Measurements from ENCODE around the gene QRICH2.
A peak's percentile ranks its signal among the peaks of the same experiment; 100 is the strongest.
"Not testable (repeated sequence)": the region's sequence is repeated elsewhere in the genome, so short reads cannot be mapped to it uniquely, and the experiment has no call there.

QRICH2 gene

DNA sequence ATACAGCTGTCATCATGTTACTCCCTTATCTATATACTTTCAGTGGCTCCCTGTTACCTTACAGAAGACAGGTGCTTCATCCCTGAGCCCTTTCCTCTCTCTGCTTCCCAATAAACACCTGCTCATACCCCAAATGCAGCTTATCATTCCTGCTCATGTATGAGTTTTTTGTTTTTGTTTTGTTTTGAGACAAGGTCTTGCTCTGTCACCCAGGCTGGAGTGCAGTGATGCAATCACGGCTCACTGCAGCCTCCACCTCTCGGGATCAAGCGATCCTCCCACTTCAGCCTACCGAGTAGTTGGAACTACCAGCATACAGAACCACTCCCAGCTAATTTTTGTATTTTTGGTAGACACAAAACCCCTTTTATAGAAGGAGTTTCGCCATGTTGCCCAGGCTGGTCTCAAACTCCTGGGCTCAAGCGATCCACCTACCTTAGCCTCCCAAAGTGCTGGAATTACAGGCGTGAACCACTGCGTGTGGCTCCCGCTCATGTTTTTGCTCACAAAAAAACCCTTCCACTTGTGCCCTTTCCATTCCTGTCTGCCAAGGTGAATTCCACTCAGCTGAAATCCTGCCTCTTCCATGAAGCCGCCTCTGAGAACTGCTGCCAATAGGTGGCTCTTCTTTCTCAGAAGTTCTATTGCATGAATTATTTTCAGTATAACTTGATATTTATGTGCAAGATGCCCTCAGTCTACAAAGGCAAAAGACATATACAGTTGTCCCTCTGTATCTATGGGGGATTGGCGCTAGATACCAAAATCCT is 59.9 kb downstream of the QRICH2 start:
- no peak overlapping the region for H3K9ac ChIP-seq (ENCODE audit: low read depth, low read length)
- H3K4me3 ChIP-seq (ENCODE audit: low read length) = no peak overlapping the region
- H3K36me3 ChIP-seq (ENCODE audit: insufficient read depth, low read length) = no peaks in the 10 kb centered on the region
- H3K4me1 ChIP-seq (ENCODE audit: control insufficient read depth, insufficient read depth, low read length) = peaks cover 18% of the 10 kb centered on the region
- H3K9me3 ChIP-seq (replicated peaks; ENCODE audit: low read length) = no peaks in the 10 kb centered on the region
- peaks cover 23% of the 10 kb centered on the region for H3K27me3 ChIP-seq (ENCODE audit: control insufficient read depth, insufficient read depth, low read length)
- H3K4me2 ChIP-seq (ENCODE audit: low read length) = no peak overlapping the region

DNA sequence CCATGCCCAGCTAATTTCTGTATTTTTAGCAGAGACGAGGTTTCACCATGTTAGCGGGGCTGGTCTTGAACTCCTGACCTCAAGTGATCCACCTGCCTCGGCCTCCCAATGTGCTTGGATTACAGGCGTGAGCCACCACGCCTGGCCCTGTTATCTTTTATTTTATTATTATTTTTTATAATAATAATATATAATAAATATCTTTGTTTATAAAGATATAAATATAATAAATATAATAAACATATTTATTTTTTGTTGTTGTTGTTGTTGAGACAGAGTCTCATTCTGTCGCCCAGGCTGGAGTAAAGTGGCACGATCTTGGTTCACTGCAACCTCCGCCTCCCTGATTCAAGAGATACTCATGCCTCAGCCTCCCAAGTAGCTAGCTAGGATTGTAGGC is 60.8 kb downstream of the QRICH2 start:
- peaks cover 31% of the 10 kb centered on the region for H3K27me3 ChIP-seq (ENCODE audit: control insufficient read depth, insufficient read depth, low read length)
- H3K36me3 ChIP-seq (ENCODE audit: insufficient read depth, low read length) = no peaks in the 10 kb centered on the region
- no peak overlapping the region for H3K4me2 ChIP-seq (ENCODE audit: low read length)
- H3K9ac ChIP-seq (ENCODE audit: low read depth, low read length) = no peak overlapping the region
- H3K4me3 ChIP-seq (ENCODE audit: low read length) = no peak overlapping the region
- H3K4me1 ChIP-seq (ENCODE audit: control insufficient read depth, insufficient read depth, low read length) = peaks cover 9% of the 10 kb centered on the region
- no peaks in the 10 kb centered on the region for H3K9me3 ChIP-seq (replicated peaks; ENCODE audit: low read length)

DNA sequence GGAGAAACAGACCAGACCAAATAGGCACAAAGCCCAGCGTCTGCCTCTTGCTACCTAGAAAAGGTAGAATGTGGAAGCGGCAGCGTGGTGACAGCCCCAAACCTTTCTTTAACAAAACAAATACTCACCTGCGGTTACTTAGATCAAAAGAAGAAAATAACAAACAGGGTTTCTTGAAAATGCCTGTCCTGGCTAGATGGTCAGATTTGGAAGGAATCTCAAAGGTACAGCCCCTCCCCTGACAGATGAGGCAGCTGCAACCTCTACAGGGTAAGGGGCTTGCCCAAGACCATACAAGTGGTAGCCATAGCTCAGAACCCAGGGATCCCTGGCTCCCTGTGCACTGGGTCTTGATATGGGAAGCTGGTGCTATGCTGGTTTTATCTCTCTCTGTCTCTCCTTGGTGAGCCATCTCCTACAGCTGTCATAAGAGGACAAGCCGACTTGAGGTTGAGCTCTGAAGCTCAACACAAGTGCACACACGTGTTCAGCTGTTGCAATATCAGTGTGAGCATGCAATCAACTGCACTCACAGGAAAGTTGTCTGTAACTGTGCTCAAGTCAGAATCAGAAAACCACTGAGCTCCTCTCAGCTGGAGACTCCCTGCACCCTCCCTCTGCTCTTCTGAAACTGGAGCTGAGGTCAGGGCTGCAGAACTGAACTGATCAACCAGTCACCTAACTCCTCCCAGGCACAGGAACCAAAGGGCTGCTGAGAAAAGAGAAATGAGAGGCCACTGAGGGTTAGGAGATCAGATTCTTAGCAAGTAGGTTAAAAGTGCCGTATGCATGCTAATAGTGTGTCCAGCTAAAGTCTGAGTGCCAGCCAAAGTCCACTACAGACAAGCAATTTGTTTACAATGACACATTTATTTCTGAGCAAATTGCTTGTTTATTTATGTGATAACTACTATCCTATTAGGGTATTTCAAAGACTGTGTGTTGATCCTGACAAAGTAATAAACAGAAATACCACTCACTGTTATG is 61.7 kb downstream of the QRICH2 start:
- peaks cover 41% of the 10 kb centered on the region for H3K27me3 ChIP-seq (ENCODE audit: control insufficient read depth, insufficient read depth, low read length)
- no peak overlapping the region for H3K4me3 ChIP-seq (ENCODE audit: low read length)
- H3K9ac ChIP-seq (ENCODE audit: low read depth, low read length) = no peak overlapping the region
- no peak overlapping the region for H3K4me2 ChIP-seq (ENCODE audit: low read length)
- H3K4me1 ChIP-seq (ENCODE audit: control insufficient read depth, insufficient read depth, low read length) = peaks cover 2% of the 10 kb centered on the region
- no peaks in the 10 kb centered on the region for H3K9me3 ChIP-seq (replicated peaks; ENCODE audit: low read length)
- no peaks in the 10 kb centered on the region for H3K36me3 ChIP-seq (ENCODE audit: insufficient read depth, low read length)

DNA sequence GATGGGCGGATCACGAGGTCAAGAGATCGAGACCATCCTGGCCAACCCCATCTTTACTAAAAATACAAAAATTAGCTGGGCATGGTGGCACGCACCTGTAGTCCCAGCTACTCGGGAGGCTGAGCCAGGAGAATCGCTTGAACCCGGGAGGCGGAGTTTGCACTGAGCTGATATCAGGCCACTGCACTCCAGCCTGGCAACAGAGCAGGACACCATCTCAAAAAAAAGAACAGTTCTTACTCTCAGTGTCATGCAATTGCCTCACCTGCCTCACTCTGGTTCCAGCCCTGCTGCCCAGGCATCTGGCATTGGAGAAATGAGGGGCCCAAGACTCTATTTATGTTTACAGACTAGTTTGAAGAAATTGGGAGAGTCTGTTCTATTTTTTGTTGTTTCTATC is 63.4 kb downstream of the QRICH2 start:
- H3K4me3 ChIP-seq (ENCODE audit: low read length); H3K9ac ChIP-seq (ENCODE audit: low read depth, low read length); H3K9me3 ChIP-seq (replicated peaks; ENCODE audit: low read length); H3K36me3 ChIP-seq (ENCODE audit: insufficient read depth, low read length); H3K4me2 ChIP-seq (ENCODE audit: low read length): not testable (repeated sequence)
- peaks cover 11% of the 10 kb centered on the region for H3K4me1 ChIP-seq (ENCODE audit: control insufficient read depth, insufficient read depth, low read length)
- peaks cover 51% of the 10 kb centered on the region for H3K27me3 ChIP-seq (ENCODE audit: control insufficient read depth, insufficient read depth, low read length)

DNA sequence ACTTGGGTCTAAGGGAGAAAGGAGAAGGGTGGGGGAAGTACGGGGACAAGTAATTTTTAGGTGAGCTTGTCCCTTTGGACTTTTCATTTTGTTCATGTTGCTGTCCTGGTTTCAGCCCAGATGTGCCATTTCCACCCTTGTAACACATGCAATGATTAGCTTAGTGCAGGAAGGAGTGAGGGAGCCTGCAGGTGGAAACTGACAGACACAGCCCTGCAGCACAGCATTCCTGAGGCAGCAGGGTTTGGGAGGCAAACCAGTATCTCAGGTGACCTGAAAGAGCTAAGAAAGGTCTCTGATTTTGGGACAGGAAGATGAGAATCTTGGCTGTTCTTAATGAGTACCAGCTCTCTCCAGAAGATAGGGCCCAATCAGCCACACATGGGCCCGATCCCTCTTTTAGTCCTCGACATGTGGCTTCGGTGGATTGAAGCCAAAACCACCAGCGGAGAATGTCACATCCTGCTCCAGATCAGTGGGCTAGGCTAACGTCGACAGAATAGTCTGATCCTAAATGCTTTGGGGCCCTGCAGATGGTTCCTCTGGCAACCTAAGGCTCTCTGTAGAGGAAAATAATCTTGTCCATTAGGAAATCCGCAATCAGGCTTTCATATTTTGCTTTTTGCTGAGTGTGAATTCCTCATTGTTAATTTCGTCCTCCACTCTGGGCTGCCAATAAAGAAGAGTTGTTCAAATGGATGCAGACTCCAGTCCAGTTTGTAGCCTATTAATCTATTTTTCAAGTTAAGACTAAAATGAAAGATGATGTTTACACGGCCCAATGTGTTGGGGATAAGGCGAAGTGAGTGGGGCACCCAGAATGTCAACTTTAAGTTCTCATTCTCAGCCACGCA is 64.0 kb downstream of the QRICH2 start:
- H3K9me3 ChIP-seq (replicated peaks; ENCODE audit: low read length) = no peaks in the 10 kb centered on the region
- H3K4me2 ChIP-seq (ENCODE audit: low read length) = no peak overlapping the region
- H3K4me3 ChIP-seq (ENCODE audit: low read length) = no peak overlapping the region
- H3K4me1 ChIP-seq (ENCODE audit: control insufficient read depth, insufficient read depth, low read length) = peaks cover 12% of the 10 kb centered on the region
- H3K9ac ChIP-seq (ENCODE audit: low read depth, low read length) = no peak overlapping the region
- H3K27me3 ChIP-seq (ENCODE audit: control insufficient read depth, insufficient read depth, low read length) = peaks cover 57% of the 10 kb centered on the region
- H3K36me3 ChIP-seq (ENCODE audit: insufficient read depth, low read length) = no peaks in the 10 kb centered on the region

DNA sequence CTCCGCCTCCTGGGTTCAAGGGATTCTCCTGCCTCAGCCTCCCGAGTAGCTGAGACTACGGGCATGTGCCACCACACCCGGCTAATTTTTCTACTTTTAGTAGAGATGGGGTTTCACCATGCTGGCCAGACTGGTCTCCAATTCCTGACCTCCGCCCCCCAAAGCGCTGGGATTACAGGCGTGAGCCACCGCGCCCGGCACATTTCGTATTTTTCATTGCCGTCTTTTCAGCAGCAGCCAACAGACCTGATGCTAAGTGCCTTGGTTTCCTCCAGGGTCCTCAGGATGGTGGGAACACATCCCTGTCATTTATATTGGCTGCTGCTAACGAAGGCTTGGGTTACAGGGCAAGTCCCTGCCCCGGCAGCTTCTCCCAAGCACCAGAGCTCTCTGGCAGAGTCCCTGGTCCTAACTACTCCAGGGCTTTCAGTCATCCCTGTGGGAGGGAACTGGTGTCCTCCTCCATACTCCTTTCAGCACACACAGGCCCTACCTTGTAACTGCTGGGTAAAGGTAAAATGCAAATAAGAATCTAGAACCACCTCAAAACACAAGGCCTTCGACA is 66.3 kb downstream of the QRICH2 start:
- Histone ChIP-seq H3K27me3 (ENCODE audit: control insufficient read depth, insufficient read depth, low read length) (peaks cover 64% of the 10 kb centered on the region), H3K4me3 (ENCODE audit: low read length) (no peak overlapping the region), H3K4me1 (ENCODE audit: control insufficient read depth, insufficient read depth, low read length) (peaks cover 12% of the 10 kb centered on the region), H3K9ac (ENCODE audit: low read depth, low read length) (no peak overlapping the region), H3K36me3 (ENCODE audit: insufficient read depth, low read length) (no peaks in the 10 kb centered on the region), H3K9me3 (replicated peaks; ENCODE audit: low read length) (no peaks in the 10 kb centered on the region), H3K4me2 (ENCODE audit: low read length) (no peak overlapping the region)

DNA sequence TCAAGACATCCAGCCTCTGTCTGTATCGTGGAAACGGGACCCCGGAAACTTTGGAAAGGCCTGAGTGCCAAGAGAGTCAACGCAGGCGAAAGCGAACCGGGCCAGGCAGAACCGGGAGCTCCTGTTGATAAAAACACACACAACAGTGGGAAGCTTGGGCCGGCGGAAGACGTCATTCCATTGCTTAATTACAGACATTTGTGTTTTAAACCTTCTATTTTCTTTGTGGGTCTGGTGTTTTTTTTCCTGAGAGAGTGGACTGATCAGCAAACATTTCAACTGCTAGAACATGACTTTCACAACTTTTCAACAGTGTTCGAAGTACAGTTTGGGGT is 66.9 kb downstream of the QRICH2 start:
- peak overlapping the region; percentile 100 for H3K4me2 ChIP-seq (ENCODE audit: low read length)
- peak overlapping the region; percentile 75 for H3K4me3 ChIP-seq (ENCODE audit: low read length)
- no peaks in the 10 kb centered on the region for H3K9me3 ChIP-seq (replicated peaks; ENCODE audit: low read length)
- H3K4me1 ChIP-seq (ENCODE audit: control insufficient read depth, insufficient read depth, low read length) = peaks cover 12% of the 10 kb centered on the region
- peaks cover 58% of the 10 kb centered on the region for H3K27me3 ChIP-seq (ENCODE audit: control insufficient read depth, insufficient read depth, low read length)
- H3K36me3 ChIP-seq (ENCODE audit: insufficient read depth, low read length) = no peaks in the 10 kb centered on the region
- peak overlapping the region; percentile 71 for H3K9ac ChIP-seq (ENCODE audit: low read depth, low read length)

DNA sequence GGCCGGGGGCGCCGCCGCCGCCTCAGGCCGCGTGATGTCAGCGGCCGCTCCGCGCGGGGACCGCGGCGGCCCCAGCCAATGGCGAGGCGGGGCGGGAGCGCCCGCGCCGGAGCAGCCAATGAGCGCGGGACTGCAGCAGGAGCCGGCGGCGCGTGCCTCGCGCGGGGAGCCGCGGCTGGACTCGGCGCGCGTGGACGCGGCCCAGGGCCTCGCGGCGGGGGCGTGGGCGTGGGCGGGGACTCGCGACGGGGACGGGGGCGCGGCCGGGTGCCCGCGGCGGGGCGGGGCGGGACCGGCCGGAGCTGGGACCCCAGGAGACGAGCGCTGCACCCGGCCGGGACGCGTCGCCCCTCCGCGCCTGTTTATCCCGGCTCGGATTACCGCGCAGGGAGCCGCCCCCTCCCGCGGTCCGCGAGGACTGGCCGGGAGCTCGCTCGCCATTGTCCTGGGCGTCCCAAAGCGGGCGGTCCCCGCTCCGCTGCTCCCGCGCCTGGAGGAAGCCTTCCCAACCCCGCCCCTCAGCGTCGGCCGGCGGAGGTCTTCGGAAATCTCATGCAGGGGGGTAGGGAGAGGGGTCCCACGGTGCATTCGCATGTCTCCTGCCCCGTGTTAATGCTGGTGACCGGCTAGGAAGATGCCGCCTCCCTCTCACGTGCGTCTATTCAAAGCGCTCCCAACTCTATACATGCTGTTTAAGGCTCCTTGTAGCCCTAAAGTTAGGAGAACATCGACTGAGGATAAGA is 67.4 kb downstream of the QRICH2 start, which contains the start of gene RNF157:
TSS of gene RNF157 (minus strand) at position 33 of the 743 bp plus-strand sequence. CDS start 253 bp downstream, outside the sequence.
- peak within 1 kb of the TSS; percentile 100 for H3K4me2 ChIP-seq (ENCODE audit: low read length)
- peak within 1 kb of the TSS; percentile 75 for H3K4me3 ChIP-seq (ENCODE audit: low read length)
- H3K27me3 ChIP-seq (ENCODE audit: control insufficient read depth, insufficient read depth, low read length) = peaks cover 55% of the 10 kb centered on the region
- H3K9ac ChIP-seq (ENCODE audit: low read depth, low read length) = peak within 1 kb of the TSS; percentile 71
- no peaks in the 10 kb centered on the region for H3K9me3 ChIP-seq (replicated peaks; ENCODE audit: low read length)
- H3K36me3 ChIP-seq (ENCODE audit: insufficient read depth, low read length) = no peaks in the 10 kb centered on the region
- peaks cover 12% of the 10 kb centered on the region for H3K4me1 ChIP-seq (ENCODE audit: control insufficient read depth, insufficient read depth, low read length)

DNA sequence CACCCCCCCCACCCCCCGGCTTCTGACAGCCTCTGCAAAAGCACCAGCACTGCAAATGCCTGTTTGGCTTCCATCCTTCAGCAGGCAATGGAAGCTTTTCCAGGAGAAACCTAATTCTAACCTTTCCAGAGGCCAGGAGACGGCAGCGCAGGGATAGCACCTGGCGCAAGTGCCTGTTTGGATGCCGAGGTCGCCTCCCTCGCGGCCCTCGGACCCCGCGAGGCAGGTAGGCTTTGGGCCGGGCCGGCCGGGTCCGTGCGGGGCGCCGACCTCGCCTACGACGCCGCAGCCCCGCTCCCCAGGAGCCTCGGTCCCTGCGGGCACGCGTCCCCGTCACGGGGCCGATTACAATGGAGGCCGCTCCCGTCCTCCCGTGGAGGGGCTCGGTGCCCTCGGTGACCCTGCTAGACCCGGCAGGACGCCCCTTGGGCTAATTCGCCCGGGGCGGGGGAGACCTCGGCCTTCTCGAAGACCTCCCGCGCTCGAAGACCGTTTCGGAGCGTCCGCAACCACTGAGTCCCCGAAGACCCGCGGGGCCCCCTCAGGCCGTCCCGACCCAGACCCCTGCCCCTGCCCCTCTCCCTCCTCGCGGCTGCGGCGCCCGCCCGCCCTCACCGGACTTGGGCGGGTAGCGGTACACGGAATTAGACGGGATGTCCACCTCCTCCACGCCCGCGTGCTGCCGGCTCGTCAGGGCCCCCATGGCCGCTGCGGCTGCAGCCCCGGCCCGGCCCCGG is 68.4 kb downstream of the QRICH2 start:
- Histone ChIP-seq H3K4me2 (ENCODE audit: low read length) (peak overlapping the region; percentile 100), H3K9me3 (replicated peaks; ENCODE audit: low read length) (no peaks in the 10 kb centered on the region), H3K4me1 (ENCODE audit: control insufficient read depth, insufficient read depth, low read length) (peaks cover 12% of the 10 kb centered on the region), H3K36me3 (ENCODE audit: insufficient read depth, low read length) (no peaks in the 10 kb centered on the region), H3K9ac (ENCODE audit: low read depth, low read length) (no peak overlapping the region), H3K27me3 (ENCODE audit: control insufficient read depth, insufficient read depth, low read length) (peaks cover 55% of the 10 kb centered on the region), H3K4me3 (ENCODE audit: low read length) (peak overlapping the region; percentile 48)

Data from skeletal muscle satellite cell (primary cell).